Effector CD4-positive, alpha-beta T cell (primary cell): Measurements from ENCODE around the gene ALOXE3.
A peak's percentile ranks its signal among the peaks of the same experiment; 100 is the strongest.
"Not testable (repeated sequence)": the region's sequence is repeated elsewhere in the genome, so short reads cannot be mapped to it uniquely, and the experiment has no call there.

ENCODE experiments used
- DNase-seq: peaks from one replicate; pipeline ENCODE4 v3.0.0-alpha.2; 2020

Gene ALOXE3

GRCh38 chr17:8121407-8121680 lies 3.0 kb upstream of the ALOXE3 start:
- no peak for DNase-seq

GRCh38 chr17:8120520-8121406 lies 2.4 kb upstream of the ALOXE3 start:
- DNase-seq: peak; percentile 42

GRCh38 chr17:8119581-8120519 lies 1.5 kb upstream of the ALOXE3 start:
- DNase-seq: peak; percentile 69

- DNase-seq: peak; percentile 72
Measured at GRCh38 chr17:8118769-8119580, 661 bp upstream of the ALOXE3 start.

GRCh38 chr17:8117367-8117979 lies 841 bp downstream of the ALOXE3 start:
- no peak for DNase-seq

GRCh38 chr17:8116776-8117175 lies 1.5 kb downstream of the ALOXE3 start:
- no peak for DNase-seq

GRCh38 chr17:8110907-8111306 lies 7.4 kb downstream of the ALOXE3 start:
- no peak for DNase-seq

GRCh38 chr17:8110456-8110804 lies 7.9 kb downstream of the ALOXE3 start:
- no peak for DNase-seq

GRCh38 chr17:8109661-8110455 lies 8.5 kb downstream of the ALOXE3 start:
- DNase-seq: peak; percentile 80

GRCh38 chr17:8108972-8109660 lies 9.2 kb downstream of the ALOXE3 start:
- no peak for DNase-seq

- not testable (repeated sequence) for DNase-seq
Measured at GRCh38 chr17:8106980-8107379, 11.3 kb downstream of the ALOXE3 start.

- DNase-seq: no peak
Measured at GRCh38 chr17:8105957-8106398, 12.3 kb downstream of the ALOXE3 start.

- DNase-seq: no peak
Measured at GRCh38 chr17:8104911-8105310, 13.4 kb downstream of the ALOXE3 start.

GRCh38 chr17:8103549-8103948 lies 14.8 kb downstream of the ALOXE3 start:
- no peak for DNase-seq

- DNase-seq: no peak
Measured at GRCh38 chr17:8101721-8102120, 16.6 kb downstream of the ALOXE3 start.

- DNase-seq: no peak
Measured at GRCh38 chr17:8100763-8101162, 17.6 kb downstream of the ALOXE3 start.

- DNase-seq: no peak
Measured at GRCh38 chr17:8100111-8100510, 18.2 kb downstream of the ALOXE3 start.

GRCh38 chr17:8096541-8096940 lies 21.8 kb downstream of the ALOXE3 start:
- DNase-seq: no peak

- no peak for DNase-seq
Measured at GRCh38 chr17:8095361-8095760, 23.0 kb downstream of the ALOXE3 start.

- no peak for DNase-seq
Measured at GRCh38 chr17:8091033-8091687, 27.2 kb downstream of the ALOXE3 start.

GRCh38 chr17:8089728-8090127 lies 28.6 kb downstream of the ALOXE3 start:
- no peak for DNase-seq
